IPS DF 6.9 (cell line): ENCODE results near the gene DNAH14.
"Not testable (repeated sequence)": the region's sequence is repeated elsewhere in the genome, so short reads cannot be mapped to it uniquely, and the experiment has no call there.

Experiments used
- DNase-seq: peaks from one replicate; pipeline ENCODE4 v3.0.0-alpha.2; 2013; ENCODE audit warnings: low read depth, low spot score
- H3K27ac ChIP-seq: one replicate; pipeline ENCODE4 v1.5.1; 2013; ENCODE audit warnings: low read length, control low read depth
- H3K27me3 ChIP-seq: 2 replicates; pipeline ENCODE4 v1.6.1; 2013; ENCODE audit warnings: mild to moderate bottlenecking, low read length; ENCODE audit not compliant: control insufficient read depth, insufficient read depth
- H3K36me3 ChIP-seq: 2 replicates; pipeline ENCODE4 v1.6.1; 2013; ENCODE audit warnings: low read length; ENCODE audit not compliant: control insufficient read depth, insufficient read depth
- H3K4me1 ChIP-seq: 2 replicates; pipeline ENCODE4 v1.6.1; 2013; ENCODE audit warnings: low read length; ENCODE audit not compliant: control insufficient read depth, insufficient read depth
- H3K4me3 ChIP-seq: 2 replicates; pipeline ENCODE4 v1.5.1; 2013; ENCODE audit warnings: mild to moderate bottlenecking, low read length
- H3K9me3 ChIP-seq: 2 replicates; pipeline ENCODE4 v1.6.1; 2013; ENCODE audit warnings: low read length, inconsistent platforms; ENCODE audit not compliant: control insufficient read depth, insufficient read depth
- WGBS: extraction: QIAGEN DNeasy Blood & Tissue Kit; methylation state at CpG from one replicate; pipeline ENCODE4 v1.1.7; 2013; ENCODE audit warnings: mixed read lengths, missing lambda C conversion rate; ENCODE audit not compliant: insufficient read length, insufficient coverage; 5-methylcytosine and 5-hydroxymethylcytosine counted together

DNAH14 gene

DNA sequence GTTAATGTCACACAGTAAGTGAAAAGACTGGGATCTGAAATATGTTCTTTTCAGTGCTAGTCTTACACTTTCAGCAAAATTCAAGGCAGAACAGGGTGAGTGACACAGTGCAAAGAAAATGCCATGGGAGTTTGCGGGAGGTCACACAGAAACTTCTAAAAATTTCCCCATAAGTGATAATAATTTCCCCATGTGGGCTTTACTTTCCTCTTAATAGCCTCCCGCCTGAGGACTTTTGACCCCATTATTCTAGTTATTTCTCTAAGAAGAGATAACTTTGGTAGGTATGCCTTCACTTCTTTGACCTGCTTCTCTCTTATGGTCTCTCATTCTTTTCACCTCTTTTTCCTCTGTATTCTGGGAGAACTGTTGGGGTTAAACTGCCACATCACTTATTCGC is 8.1 kb upstream of the DNAH14 start:
- no peak for DNase-seq
- no peaks in the 10 kb centered on the region for H3K36me3 ChIP-seq
- no CpG with 5 or more reads among the region's 3 CpGs for WGBS
- H3K4me3 ChIP-seq: no peak overlapping the region
- H3K27ac ChIP-seq: no peak overlapping the region
- no peaks in the 10 kb centered on the region for H3K4me1 ChIP-seq
- no peaks in the 10 kb centered on the region for H3K27me3 ChIP-seq
- no peaks in the 10 kb centered on the region for H3K9me3 ChIP-seq

DNA sequence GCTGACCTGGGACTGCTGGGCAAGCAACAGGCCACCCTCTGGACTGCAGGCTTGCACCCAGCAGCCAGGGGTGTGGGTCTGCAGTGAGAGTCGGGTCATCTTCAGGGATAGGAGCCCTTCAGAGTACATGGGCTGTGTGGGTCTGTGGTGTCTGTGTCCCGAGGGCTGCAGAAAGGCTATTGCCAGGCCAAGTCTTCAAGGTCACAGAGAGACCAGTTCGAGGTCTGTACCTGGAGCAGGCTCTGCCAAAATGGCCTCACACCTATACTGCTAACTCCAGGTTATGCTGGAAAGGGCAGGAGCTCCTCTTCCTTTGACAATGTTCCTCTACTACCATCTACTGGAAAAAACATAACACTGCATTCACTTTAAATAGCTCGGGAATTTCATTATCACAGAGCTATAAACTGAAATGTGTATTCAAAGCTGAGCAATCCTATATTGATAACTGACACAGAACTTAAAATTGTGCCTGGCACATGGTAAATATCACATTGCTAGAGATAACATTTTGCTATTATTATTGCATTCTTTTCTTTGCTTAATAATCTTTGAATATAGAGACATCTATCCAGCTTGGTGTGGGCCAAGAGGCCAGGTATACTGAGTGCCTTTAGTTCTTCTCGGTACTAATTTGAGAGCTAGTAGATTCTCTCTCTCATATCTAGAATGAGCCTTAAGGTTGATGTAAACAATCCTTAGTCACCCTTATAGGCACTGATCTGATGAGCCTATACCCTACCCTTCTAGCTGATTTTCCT is 6.9 kb upstream of the DNAH14 start:
- WGBS: no CpG with 5 or more reads among the region's 5 CpGs
- Histone ChIP-seq H3K4me1 (no peaks in the 10 kb centered on the region), H3K36me3 (no peaks in the 10 kb centered on the region), H3K9me3 (no peaks in the 10 kb centered on the region), H3K27me3 (no peaks in the 10 kb centered on the region), H3K27ac (no peak overlapping the region), H3K4me3 (no peak overlapping the region)
- DNase-seq: no peak

DNA sequence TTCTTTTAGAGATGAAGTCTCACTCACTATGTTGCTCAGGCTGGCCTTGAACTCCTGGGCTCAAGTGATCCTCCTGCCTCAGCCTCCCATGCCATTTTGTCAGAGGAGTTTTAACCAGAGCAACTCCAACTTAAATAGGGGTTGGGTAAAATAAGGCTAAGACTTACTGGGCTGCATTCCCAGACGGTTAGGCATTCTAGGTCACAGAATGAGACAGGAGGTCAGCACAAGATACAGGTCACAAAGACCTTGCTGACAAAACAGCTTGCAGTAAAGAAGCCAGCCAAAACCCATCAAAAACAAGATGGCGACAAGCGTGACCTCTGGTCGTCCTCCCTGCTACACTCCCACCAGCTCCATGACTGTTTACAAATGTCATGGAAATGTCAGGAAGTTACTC is 5.7 kb upstream of the DNAH14 start:
- no peaks in the 10 kb centered on the region for H3K27me3 ChIP-seq
- H3K9me3 ChIP-seq: no peaks in the 10 kb centered on the region
- no peak for DNase-seq
- no peaks in the 10 kb centered on the region for H3K4me1 ChIP-seq
- no CpG with 5 or more reads among the region's 4 CpGs for WGBS
- H3K4me3 ChIP-seq: no peak overlapping the region
- no peaks in the 10 kb centered on the region for H3K36me3 ChIP-seq
- H3K27ac ChIP-seq: no peak overlapping the region

DNA sequence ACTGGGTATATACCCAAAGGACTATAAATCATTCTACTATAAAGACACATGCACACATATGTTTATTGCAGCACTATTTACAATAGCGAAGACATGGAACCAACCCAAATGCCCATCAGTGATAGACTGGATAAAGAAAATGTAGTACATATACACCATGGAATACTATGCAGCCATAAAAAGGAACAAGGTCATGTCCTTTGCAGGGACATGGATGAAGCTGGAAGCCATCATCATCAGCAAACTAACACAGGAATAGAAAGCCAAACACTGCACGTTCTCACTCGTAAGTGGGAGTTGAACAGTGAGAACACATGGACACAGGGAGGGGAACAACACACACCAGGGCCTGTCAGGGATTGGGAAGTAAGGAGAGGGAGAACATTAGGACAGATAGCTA is 1.8 kb upstream of the DNAH14 start:
- H3K36me3 ChIP-seq, DNase-seq: not testable (repeated sequence)
- no CpG with 5 or more reads among the region's 3 CpGs for WGBS

DNA sequence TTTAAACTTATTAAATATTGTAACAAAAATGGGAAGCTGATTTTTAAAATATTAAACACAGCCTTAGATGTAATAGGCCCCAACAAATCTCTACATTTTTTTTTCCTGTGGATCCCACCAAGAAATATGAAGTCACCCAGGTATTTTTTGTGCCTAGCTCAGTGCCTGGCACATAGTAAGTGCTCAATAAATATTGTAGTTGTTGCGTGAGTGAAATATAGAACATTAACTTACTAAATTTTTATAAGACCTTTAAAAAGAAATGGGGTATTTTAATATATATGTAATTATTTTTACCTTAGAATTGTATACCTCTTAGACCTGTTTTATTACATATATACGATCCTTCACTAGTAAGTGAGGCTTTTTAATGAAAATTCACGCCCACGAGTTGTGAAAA is 569 bp upstream of the DNAH14 start:
- H3K4me3 ChIP-seq: peak overlapping the region; percentile 55; the same call in 1 of the 2 replicates
- WGBS: no CpG with 5 or more reads among the region's 4 CpGs
- no peaks in the 10 kb centered on the region for H3K9me3 ChIP-seq
- no peaks in the 10 kb centered on the region for H3K27me3 ChIP-seq
- DNase-seq: no peak
- no peaks in the 10 kb centered on the region for H3K36me3 ChIP-seq
- H3K4me1 ChIP-seq: no peaks in the 10 kb centered on the region
- no peak overlapping the region for H3K27ac ChIP-seq

More for the DNA sequence above, 1.8 kb upstream of the DNAH14 start:
- H3K27me3 ChIP-seq, H3K4me3 ChIP-seq, H3K4me1 ChIP-seq, H3K27ac ChIP-seq, H3K9me3 ChIP-seq: not testable (repeated sequence)

DNA sequence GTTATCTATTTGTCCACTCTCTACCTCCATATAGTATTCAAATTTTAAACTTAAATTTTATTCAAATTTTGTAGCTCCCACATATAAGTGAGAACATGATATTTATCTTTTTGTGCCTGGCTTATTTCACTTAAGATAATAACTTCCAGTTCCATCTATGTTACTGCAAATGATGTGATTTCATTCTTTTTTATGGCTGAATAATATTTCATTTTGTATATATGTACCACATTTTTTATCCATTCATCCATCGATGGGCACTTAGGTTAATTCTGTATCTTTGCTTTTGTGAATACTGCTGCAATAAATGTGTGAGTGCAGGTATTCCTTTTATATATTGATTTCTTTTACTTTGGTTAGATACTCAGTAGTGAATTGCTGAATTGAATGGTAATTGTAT is 2.1 kb downstream of the DNAH14 start:
- Histone ChIP-seq H3K4me3 (no peak overlapping the region), H3K4me1 (no peaks in the 10 kb centered on the region), H3K36me3 (no peaks in the 10 kb centered on the region), H3K27ac (no peak overlapping the region), H3K9me3 (no peaks in the 10 kb centered on the region), H3K27me3 (no peaks in the 10 kb centered on the region)
- WGBS: no CpG with 5 or more reads among the region's 1 CpG
- no peak for DNase-seq

DNA sequence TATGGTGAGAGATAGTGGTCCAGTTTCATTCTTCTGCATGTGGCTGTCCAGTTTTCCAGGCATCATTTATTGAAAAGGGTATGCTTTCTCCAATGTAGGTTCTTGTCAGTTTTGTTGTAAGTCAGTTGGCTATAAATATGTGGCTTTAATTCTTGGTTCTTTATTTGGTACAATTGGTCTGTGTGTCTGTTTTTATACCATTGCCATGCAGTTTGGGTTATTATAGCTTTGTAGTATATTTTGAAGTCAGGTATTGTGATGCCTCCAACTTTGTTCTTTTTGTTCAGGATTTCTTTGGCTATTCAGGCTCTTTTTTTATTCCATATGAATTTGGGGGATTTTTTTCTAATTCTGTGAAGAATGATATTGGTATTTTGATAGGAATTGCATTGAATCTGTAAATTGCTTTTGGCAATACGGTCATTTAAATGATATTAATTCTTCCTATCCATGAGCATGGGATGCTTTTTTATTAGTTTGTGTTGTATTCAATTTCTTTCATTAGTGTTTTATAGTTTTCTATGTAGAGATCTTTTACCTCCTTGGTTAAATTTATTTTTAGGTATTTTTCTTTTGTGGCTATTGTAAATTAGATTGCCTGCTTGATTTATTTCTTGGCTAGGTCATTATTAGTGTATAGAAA is 3.3 kb downstream of the DNAH14 start:
- Histone ChIP-seq H3K27me3 (no peaks in the 10 kb centered on the region), H3K36me3 (no peaks in the 10 kb centered on the region), H3K27ac (no peak overlapping the region), H3K9me3 (no peaks in the 10 kb centered on the region), H3K4me1 (no peaks in the 10 kb centered on the region), H3K4me3 (no peak overlapping the region)
- WGBS: no CpG with 5 or more reads among the region's 1 CpG
- no peak for DNase-seq

DNA sequence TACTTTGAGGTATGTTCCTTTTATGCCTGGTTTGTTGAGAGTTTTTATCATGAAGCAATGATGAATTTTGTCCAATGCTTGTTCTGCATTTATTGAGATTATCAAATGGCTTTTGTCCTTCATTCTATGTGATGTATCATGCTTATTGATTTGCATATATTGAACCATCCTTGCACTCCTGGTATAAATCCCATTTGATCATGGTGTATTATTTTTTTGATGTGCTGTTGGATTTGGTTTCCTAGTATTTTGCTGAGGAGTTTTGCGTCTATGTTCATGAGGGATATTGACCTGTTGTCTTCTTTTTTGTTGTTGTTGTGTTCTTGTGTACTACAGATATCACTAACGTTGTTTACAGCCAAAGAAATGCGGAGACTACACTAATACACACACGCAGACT is 4.1 kb downstream of the DNAH14 start:
- Histone ChIP-seq H3K9me3 (no peaks in the 10 kb centered on the region), H3K27me3 (no peaks in the 10 kb centered on the region), H3K4me3 (no peak overlapping the region), H3K4me1 (no peaks in the 10 kb centered on the region), H3K36me3 (no peaks in the 10 kb centered on the region), H3K27ac (no peak overlapping the region)
- no peak for DNase-seq
- no CpG with 5 or more reads among the region's 4 CpGs for WGBS

DNA sequence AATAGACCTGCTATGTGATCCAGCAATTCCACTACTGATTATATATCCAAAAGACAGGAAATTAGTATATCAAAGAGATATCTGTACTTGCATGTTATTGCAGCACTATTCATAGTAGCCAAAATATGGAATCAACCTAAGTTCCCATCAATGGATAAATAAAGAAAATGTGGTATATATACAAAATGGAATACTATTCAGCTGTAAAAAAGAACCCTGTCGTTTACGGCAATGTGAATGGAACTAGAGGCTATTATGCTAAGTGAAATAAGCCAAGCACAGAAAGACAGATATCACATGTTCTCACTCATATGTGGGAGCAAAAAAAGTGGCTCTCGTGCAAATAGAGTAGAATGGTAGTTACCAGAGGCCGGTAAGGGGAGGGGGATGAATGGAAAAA is 9.2 kb downstream of the DNAH14 start:
- WGBS: no CpG with 5 or more reads among the region's 4 CpGs
- Histone ChIP-seq H3K4me3 (no peak overlapping the region), H3K27me3 (no peaks in the 10 kb centered on the region), H3K36me3 (no peaks in the 10 kb centered on the region), H3K4me1 (no peaks in the 10 kb centered on the region), H3K27ac (no peak overlapping the region), H3K9me3 (no peaks in the 10 kb centered on the region)
- no peak for DNase-seq

DNA sequence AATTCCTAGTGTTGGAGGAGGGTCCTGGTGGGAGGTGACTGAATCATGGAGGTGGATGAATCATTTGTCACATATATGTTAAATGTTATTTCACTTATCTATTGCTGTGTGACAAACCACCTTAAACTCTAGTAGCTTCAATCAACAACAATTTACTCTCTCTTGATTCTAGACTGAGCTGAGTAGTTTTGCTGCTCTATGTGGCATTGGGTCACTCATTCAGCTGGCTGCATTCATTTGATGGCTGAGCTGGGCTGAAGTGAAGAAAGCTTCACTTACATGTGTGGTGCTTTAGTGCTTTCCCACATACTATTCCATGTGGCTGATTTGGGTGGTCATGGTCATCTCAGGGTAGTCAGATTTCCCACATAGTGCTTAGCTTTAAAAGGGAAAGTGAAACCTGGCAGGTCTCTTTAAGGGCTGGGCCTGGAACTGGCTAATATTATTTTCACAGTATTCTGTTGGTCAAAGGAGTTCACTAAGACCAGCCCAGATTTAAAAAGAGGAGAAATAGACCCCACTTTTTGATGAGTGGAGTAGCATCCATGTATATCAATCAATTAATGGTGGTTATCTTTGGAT is 10.5 kb downstream of the DNAH14 start:
- Histone ChIP-seq H3K4me3 (no peak overlapping the region), H3K27ac (no peak overlapping the region), H3K36me3 (no peaks in the 10 kb centered on the region), H3K27me3 (no peaks in the 10 kb centered on the region), H3K4me1 (no peaks in the 10 kb centered on the region), H3K9me3 (no peaks in the 10 kb centered on the region)
- no peak for DNase-seq

DNA sequence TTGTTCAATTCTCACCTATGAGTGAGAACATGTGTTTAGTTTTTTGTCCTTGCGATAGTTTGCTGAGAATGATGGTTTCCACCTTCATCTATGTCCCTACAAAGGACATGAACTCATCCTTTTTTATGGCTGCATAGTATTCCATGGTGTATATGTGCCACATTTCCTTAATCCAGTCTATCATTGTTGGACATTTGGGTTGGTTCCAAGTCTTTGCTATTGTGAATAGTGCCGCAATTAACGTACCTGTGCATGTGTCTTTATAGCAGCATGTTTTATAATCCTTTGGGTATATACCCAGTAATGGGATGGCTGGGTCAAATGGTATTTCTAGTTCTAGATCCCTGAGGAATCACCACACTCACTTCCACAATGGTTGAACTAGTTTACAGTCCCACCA is 11.3 kb downstream of the DNAH14 start:
- DNase-seq, H3K9me3 ChIP-seq, H3K27me3 ChIP-seq, H3K27ac ChIP-seq, H3K4me1 ChIP-seq, H3K4me3 ChIP-seq, H3K36me3 ChIP-seq: not testable (repeated sequence)
- WGBS: no CpG with 5 or more reads among the region's 3 CpGs
